LNCaP clone FGC (cell line): ENCODE measurements around the gene ROR1.

Source experiments
- DNase-seq: peaks from one replicate; pipeline ENCODE4 v3.0.0-alpha.2; 2011; ENCODE audit warnings: low read depth
- H3K4me3 ChIP-seq: 2 replicates; pipeline ENCODE4 v1.5.1; 2011; ENCODE audit warnings: mild to moderate bottlenecking, low read depth, low read length, control low read depth
- TF ChIP-seq, protein P1 (sequence below): IDR thresholded peaks from 2 replicates; pipeline ENCODE4 v1.5.1; 2012; ENCODE audit warnings: mild to moderate bottlenecking; ENCODE audit not compliant: control insufficient read depth, insufficient read depth; ENCODE audit errors: extremely low read depth

Gene ROR1

DNA sequence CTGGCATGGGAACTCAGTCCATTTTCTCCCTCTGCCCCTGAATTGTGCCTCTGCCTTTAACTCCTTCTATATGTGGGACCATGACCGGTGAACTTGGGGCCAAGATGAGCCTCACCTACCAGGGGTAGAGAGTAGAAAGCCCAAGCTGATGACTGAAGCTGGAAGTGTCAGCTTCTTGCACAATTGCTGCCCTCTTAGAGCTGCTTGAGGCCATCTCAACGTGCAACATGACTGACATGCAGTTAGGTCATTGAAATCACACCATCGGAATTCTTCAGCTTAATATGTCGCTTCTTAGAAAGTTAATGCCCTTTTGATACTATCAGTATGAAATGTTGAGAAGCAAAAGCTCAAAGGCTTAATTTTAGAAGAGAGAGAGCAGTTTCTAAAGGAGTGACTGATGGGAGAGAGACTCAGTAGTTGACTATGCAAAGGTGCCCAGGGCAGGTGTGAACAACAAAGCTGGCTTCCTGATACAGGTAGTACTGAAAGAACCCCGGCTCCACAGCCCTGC is 340.3 kb downstream of the ROR1 start:
- TF ChIP-seq, protein P1, sequence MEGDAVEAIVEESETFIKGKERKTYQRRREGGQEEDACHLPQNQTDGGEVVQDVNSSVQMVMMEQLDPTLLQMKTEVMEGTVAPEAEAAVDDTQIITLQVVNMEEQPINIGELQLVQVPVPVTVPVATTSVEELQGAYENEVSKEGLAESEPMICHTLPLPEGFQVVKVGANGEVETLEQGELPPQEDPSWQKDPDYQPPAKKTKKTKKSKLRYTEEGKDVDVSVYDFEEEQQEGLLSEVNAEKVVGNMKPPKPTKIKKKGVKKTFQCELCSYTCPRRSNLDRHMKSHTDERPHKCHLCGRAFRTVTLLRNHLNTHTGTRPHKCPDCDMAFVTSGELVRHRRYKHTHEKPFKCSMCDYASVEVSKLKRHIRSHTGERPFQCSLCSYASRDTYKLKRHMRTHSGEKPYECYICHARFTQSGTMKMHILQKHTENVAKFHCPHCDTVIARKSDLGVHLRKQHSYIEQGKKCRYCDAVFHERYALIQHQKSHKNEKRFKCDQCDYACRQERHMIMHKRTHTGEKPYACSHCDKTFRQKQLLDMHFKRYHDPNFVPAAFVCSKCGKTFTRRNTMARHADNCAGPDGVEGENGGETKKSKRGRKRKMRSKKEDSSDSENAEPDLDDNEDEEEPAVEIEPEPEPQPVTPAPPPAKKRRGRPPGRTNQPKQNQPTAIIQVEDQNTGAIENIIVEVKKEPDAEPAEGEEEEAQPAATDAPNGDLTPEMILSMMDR = no peak
- H3K4me3 ChIP-seq = no peak overlapping the region
- no peak for DNase-seq

DNA sequence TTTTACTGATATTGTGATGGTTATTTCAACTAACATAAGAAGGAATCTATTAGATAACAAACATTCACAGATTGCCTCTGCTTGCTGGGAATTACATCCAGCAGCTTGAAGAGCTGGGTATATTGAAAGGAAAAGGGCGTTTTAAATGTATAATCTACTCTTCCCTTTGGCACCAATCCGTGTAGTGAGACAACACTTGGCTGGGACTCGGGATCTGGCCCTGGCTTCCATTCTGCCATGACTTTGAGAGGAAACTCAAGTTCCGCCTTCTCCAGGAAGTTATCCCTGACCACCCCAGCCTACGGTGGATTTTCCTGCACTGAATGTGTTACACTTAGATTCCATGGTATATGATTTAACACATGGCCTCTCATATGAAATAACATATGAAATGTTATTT is 342.7 kb downstream of the ROR1 start:
- TF ChIP-seq, protein P1 = no peak
- no peak overlapping the region for H3K4me3 ChIP-seq
- DNase-seq = no peak

GRCh38 chr1:64117492-64117891 is 343.7 kb downstream of the ROR1 start:
- H3K4me3 ChIP-seq = no peak overlapping the region
- TF ChIP-seq, protein P1 = no peak
- no peak for DNase-seq

DNA sequence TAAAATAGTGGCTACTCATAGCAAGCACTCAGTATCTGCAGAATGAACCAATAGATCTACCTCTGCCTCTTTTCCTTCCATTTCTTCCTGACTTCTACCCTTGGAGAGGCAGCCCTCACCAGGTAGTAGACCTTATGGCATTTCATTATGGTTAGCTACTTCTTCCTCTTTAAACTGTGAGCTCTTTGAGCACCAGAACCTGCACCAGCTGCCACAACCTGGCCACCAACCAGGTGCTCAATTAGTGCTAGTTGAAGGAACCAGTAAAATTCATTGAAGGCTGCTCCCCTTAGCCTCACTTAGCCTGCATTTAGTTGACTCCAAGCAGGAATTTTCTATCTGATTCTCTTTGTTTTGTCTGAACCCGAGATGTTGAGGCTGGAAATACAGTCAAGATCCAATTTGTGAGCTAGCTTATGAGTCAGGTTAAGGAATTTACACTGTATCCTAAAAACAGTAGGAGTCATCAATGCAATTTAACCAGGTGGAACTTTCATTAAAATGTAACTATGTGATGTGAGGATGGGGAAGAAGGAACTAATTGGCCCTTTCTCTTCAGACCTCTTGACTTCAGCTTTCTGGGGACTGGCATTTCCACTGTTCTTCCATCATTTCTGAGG is 348.1 kb downstream of the ROR1 start:
- DNase-seq = no peak
- no peak overlapping the region for H3K4me3 ChIP-seq
- TF ChIP-seq, protein P1 = no peak

DNA sequence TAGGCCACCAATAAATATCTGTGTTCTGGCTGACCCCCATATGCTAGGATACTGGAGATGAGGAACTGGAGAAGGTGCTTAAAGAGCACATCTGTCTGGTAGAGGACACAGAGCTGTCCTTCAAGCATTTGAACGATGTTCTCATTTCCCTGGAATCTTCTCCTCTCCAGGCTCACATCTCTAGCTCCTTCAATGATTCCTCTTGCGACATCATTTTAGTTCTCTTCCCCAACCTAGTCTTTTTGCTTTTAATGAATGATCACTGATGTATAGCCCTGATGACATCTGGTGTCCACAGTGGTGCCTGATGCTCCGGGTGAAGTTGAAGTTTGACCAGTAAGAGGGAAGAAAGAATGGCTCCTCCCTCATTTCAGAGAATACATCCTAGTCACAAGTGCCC is 348.8 kb downstream of the ROR1 start:
- no peak for DNase-seq
- H3K4me3 ChIP-seq = no peak overlapping the region
- TF ChIP-seq, protein P1 = no peak

DNA sequence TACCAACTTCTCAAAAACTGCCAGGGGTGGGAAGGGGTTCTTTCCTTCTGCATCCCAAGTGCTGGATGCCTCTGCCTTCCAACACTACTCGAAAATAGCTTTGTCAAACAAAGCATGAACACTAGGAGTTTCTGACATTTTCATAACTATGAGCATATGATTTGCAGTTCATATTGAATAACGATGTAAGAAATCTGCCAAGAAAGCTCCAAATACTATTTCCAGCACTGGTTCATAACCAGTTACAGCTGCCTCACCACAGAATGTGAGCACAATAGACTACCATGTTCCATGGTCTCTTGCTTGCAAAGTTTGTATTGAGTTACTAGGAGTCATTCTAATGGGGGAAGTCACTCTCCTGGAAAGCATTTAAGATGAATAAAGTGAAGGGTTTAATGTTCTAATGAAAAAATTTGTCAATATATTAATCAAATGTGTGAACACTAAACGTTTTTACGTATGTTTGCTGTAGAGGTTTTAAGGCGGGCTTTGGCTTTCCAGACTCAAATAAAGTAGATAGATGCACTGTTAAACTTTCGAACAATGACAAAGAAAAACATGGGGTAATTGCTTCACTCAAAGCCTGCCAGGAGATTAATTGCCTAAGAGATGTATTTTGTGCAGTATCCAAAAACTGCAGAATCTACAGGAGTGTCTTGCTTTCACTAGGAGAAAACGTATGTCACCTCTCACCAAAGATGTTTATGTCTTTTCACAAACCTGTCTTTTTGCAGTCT is 351.1 kb downstream of the ROR1 start:
- no peak overlapping the region for H3K4me3 ChIP-seq
- no peak for DNase-seq
- TF ChIP-seq, protein P1 = no peak
